Fibroblast of skin of back (primary cell): Measurements from ENCODE around the gene SLC7A9.
"Not testable (repeated sequence)": the region's sequence is repeated elsewhere in the genome, so short reads cannot be mapped to it uniquely, and the experiment has no call there.

Source experiments
- DNase-seq: peaks from one replicate; pipeline ENCODE4 v3.0.0-alpha.2; 2013

SLC7A9 gene

GRCh38 chr19:32863301-32863700 is 6.3 kb downstream of the SLC7A9 start:
- DNase-seq, result no peak

- no peak for DNase-seq
Observed at GRCh38 chr19:32862741-32863140, 6.8 kb downstream of the SLC7A9 start.

- DNase-seq, result no peak
Observed at GRCh38 chr19:32862173-32862572, 7.4 kb downstream of the SLC7A9 start.

- no peak for DNase-seq
Observed at GRCh38 chr19:32861596-32861995, 8.0 kb downstream of the SLC7A9 start.

GRCh38 chr19:32859591-32859990 is 10.0 kb downstream of the SLC7A9 start:
- no peak for DNase-seq

- no peak for DNase-seq
Observed at GRCh38 chr19:32858559-32858958, 11.0 kb downstream of the SLC7A9 start.

- DNase-seq, result no peak
Observed at GRCh38 chr19:32858155-32858554, 11.4 kb downstream of the SLC7A9 start.

- no peak for DNase-seq
Observed at GRCh38 chr19:32857584-32857983, 12.0 kb downstream of the SLC7A9 start.

- DNase-seq, result not testable (repeated sequence)
Observed at GRCh38 chr19:32856818-32857217, 12.7 kb downstream of the SLC7A9 start.

GRCh38 chr19:32852216-32852615 is 17.4 kb downstream of the SLC7A9 start:
- DNase-seq, result no peak

- not testable (repeated sequence) for DNase-seq
Observed at GRCh38 chr19:32848035-32848434, 21.5 kb downstream of the SLC7A9 start.

GRCh38 chr19:32843716-32844245 is 25.8 kb downstream of the SLC7A9 start:
- DNase-seq, result no peak

GRCh38 chr19:32842061-32842460 is 27.5 kb downstream of the SLC7A9 start:
- no peak for DNase-seq

GRCh38 chr19:32837531-32837930 is 32.0 kb downstream of the SLC7A9 start:
- no peak for DNase-seq

- DNase-seq, result not testable (repeated sequence)
Observed at GRCh38 chr19:32833388-32833787, 36.2 kb downstream of the SLC7A9 start.

- DNase-seq, result not testable (repeated sequence)
Observed at GRCh38 chr19:32832825-32833224, 36.7 kb downstream of the SLC7A9 start.

- not testable (repeated sequence) for DNase-seq
Observed at GRCh38 chr19:32832094-32832493, 37.5 kb downstream of the SLC7A9 start.

- no peak for DNase-seq
Observed at GRCh38 chr19:32831611-32832010, 38.0 kb downstream of the SLC7A9 start.

GRCh38 chr19:32830231-32831014 is 39.1 kb downstream of the SLC7A9 start:
- DNase-seq, result peak; percentile 60

- no peak for DNase-seq
Observed at GRCh38 chr19:32829345-32829896, 40.1 kb downstream of the SLC7A9 start.

GRCh38 chr19:32828643-32829344 is 40.8 kb downstream of the SLC7A9 start:
- DNase-seq, result no peak

- DNase-seq, result no peak
Observed at GRCh38 chr19:32828139-32828538, 41.4 kb downstream of the SLC7A9 start.

GRCh38 chr19:32824916-32825608 is 44.5 kb downstream of the SLC7A9 start:
- DNase-seq, result no peak
